K562 treated with DMSO at 1 percent for 24 hours (cell line): ENCODE data around the gene FUT6. TPM values are rescaled to one million over a fixed set of nuclear protein-coding genes. Genes with fewer than 3 reads are reported as not detected.

ENCODE experiments used
- total RNA-seq: library from RNA; unstranded; fragments of 300-600 nt; gene quantifications from 2 replicates; pipeline ENCODE4 v1.2.3, GENCODE V29; 2022; ENCODE audit warnings: low read depth; ENCODE audit not compliant: insufficient read depth

Gene FUT6
- total RNA-seq, result not detected in 2 replicates

DNA sequence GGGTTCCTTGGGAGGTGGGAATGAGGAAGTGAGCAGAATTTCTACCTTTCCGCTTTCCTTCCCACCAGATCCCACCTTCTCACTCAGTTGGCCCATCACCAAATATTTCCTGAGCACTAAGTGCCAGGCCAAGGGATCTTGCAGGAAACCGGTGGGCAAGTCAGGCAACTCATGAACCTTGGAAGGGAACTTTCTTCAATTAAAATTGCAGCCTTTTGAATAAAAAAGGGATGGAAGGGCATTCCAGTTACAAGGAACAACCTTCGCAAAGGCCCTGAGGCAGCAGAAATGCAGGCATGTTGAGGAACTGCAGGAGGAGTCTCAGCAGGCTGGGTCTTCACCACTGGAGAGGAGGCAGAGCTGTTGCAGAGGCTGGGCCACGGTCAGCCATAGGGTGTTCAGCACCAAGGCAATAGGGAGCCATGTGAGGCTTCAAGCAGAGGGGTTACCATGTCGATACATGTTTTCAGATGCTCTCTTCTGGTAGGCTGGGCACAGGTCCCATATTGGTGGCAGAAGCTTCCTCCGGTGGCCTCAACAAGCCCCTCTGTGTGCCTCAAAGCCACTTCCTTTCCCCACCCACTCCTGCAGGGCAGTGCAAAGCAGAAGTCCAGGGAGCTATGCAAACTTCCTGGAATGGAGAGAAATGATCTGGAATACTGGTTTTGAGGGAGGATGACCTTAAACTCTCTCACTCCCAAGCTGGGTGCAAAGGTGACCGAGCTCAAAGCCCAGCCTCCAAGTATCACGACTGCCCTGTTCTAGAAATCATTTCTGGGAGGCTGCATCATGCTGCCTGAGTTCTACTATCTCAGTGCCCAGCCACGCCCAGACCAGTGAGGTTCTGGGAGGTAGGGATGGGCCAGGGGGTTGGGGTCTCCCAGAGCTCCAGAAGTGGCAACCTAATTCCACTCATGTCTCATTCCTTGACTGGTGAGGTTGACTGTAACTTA lies at the start of gene FUT6:
FUT6 (minus strand) TSS at position 638 of the 953 bp plus-strand sequence. CDS start 7,135 bp downstream, outside the sequence.

GRCh38 chr19:5851302-5851701 lies 11.8 kb upstream of the FUT6 start, which contains the start of gene FUT3:
Gene FUT3 (minus strand): TSS chr19:5851449.

DNA sequence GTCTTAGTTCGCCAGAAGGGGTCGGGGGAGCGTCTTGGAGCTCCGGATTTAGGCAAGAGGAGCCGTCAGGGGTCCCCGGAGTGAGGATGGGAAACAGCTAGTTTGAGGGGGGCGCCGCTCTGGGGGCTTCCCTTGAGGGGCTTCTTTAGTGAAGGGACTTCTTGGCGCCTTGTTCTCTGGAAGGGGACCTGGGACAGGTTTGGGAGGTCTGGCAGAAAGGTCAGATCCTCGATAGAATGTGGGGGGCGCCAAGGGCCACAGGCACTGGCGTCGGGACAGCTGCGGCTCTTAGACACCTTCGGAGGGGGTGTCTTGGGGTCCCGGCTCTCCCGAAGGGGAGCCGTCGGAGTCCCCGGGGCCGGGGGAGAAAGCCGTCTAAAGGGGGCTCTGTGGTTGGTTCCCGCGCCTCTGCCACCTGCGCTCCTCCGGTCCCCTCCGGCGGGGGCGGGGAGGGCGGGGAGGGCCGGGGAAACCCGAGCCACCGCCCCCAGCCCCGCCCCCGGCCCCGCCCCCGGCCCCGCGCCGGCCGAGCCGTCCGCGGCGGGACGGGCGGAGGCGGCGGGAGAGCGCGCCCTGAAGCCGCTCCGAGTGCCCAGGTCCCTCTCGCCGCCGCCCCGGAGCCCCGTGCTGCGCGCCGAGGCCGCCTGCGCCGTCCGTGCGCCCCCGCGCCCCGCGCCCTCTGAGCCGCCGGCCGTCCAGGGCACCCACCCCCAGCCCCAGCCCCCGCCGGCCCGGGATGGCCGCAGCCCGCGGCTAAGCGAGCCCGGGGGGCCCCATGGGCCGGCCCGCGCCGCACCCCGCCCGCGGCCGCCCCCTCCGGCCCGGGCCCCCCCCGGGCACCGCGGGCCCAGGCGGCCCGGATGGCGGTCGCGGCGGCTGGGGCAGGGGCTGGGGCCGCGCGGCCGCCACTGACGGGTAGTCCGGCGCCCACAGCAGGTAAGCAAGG lies 34.7 kb downstream of the FUT6 start, which contains the start of gene NRTN:
NRTN (plus strand) TSS at position 552 of the 946 bp plus-strand sequence. CDS start 19,099 bp downstream, outside the sequence.

DNA sequence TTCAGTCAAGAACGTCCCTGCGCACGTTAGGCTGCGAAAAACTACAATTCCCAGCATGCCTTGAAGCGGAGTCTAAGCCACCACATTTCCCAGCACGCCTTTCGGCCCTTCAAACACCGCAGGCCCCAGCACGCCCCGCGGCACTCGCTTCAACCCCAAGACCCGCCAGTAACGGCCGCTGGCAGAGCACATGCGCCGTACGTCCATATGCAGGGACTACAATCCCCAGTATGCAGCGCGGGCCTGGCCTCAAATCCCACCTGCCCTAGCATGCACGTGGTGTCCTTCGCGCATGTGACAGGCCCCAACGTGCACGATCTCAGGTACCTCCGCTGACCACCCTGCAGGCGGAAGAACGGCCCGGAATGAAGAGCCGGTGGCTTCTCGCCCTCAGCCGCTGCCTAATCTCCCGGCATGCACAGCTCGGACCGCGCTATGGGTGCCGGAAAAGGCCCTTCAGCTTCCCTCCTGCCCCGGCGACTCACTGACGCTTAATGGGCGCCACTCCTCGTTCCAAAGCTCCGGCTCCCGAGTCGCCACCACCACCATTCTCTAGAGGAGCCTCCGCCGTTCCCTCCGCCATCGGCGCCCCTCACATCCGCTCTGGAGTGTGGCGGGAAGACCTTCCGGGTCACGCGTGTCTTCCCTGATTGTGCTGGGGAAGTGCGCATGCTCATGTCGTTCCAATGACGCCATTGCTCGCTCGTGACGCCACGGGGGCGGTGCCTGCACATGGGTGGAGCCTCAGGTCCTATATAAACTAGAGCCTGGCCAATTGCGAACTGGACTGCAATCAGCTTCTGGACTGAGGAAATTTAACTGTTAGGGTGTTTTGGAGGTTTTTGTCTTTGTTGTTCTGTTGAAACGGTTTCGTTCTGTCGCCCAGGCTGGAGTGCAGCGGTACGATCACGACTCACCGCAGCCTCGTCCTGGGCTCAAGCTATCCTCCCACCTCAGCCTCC lies 48.7 kb downstream of the FUT6 start, which contains the start of gene DUS3L:
DUS3L (minus strand) TSS at position 605 of the 962 bp plus-strand sequence; CDS start at position 583, 22 bp downstream.

DNA sequence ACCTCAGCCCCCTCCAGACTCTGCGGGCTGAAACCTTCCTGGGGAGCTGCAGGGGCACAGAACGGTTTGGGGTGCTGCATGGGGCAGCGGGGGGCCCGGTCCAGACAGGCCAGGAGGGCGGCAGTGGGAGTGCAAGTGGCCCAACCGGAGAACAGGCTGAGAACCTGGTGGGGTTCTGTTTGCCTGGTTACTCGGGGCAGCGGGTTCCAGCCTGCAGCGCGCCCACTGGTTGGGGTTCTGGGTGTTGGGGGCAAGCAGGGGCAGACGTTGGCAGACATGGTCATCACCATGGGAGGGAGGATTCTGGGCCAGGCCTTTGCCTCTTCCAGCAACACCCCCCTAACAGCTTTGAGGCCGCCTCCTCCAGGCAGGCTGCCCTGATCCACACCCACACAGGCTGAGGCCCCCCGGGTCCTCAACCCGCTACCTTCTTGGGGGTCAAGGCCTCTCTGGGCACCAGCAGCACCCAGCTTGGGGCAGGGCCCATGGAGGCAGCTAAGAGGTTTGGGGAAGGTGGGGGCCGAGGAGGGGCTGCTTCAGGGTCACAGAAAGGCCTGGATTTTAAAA lies 54.8 kb downstream of the FUT6 start, which contains the start of gene PRR22:
PRR22 (minus strand) TSS at position 166 of the 567 bp plus-strand sequence; CDS start at position 80, 86 bp downstream.

Other genes with a start within 250 kb of the FUT6 start
- 50.3 and 58.2 TPM in 2 replicates for gene SAFB2, start 216.9 kb downstream of the FUT6 start, total RNA-seq
- gene SAFB, start 216.6 kb downstream of the FUT6 start, total RNA-seq, result 165 and 187 TPM in 2 replicates
- gene MICOS13, start 159.2 kb downstream of the FUT6 start, total RNA-seq, result 48.1 and 60.4 TPM in 2 replicates
- gene HSD11B1L, start 158.7 kb downstream of the FUT6 start, total RNA-seq, result 11.9 and 22.8 TPM in 2 replicates
- gene RPL36, start 149.4 kb downstream of the FUT6 start, total RNA-seq, result 1,403 and 1,536 TPM in 2 replicates
- gene LONP1, start 119.6 kb downstream of the FUT6 start, total RNA-seq, result 214 and 276 TPM in 2 replicates
- not detected in 2 replicates for gene CATSPERD, start 119.1 kb downstream of the FUT6 start, total RNA-seq
- 2.2 and 2.6 TPM in 2 replicates for gene PRR22, start 55.0 kb downstream of the FUT6 start, total RNA-seq
- 53.8 and 55.5 TPM in 2 replicates for gene DUS3L, start 48.5 kb downstream of the FUT6 start, total RNA-seq
- 31.8 and 37.8 TPM in 2 replicates for gene NRTN, start 34.6 kb downstream of the FUT6 start, total RNA-seq
- gene FUT3, start 11.7 kb upstream of the FUT6 start, total RNA-seq, result 0.93 and 1.3 TPM in 2 replicates
- gene FUT5, start 30.8 kb upstream of the FUT6 start, total RNA-seq, result 0.42 TPM in 1 of 2 replicates, not detected in the other
- 733 and 784 TPM in 2 replicates for gene NDUFA11, start 64.1 kb upstream of the FUT6 start, total RNA-seq
- gene VMAC, start 65.2 kb upstream of the FUT6 start, total RNA-seq, result 2.6 and 4.2 TPM in 2 replicates
- gene CAPS, start 74.6 kb upstream of the FUT6 start, total RNA-seq, result 5.4 and 9.2 TPM in 2 replicates
- 88.3 and 89.0 TPM in 2 replicates for gene RANBP3, start 138.4 kb upstream of the FUT6 start, total RNA-seq